TTC549 (cell line): Measurements from ENCODE around the gene KLF13.

Experiments
- FAIRE-seq: peaks from 2 replicates; lab custom pipeline; 2012; peaks lifted over from hg19 to GRCh38; lab: Jason Lieb, UNC

KLF13 gene

GRCh38 chr15:31326156-31326874, at the start of gene KLF13:
TSS of gene KLF13 (plus strand) at chr15:31326835. CDS start at chr15:31327213, 378 bp downstream.
- FAIRE-seq = no peak

DNA sequence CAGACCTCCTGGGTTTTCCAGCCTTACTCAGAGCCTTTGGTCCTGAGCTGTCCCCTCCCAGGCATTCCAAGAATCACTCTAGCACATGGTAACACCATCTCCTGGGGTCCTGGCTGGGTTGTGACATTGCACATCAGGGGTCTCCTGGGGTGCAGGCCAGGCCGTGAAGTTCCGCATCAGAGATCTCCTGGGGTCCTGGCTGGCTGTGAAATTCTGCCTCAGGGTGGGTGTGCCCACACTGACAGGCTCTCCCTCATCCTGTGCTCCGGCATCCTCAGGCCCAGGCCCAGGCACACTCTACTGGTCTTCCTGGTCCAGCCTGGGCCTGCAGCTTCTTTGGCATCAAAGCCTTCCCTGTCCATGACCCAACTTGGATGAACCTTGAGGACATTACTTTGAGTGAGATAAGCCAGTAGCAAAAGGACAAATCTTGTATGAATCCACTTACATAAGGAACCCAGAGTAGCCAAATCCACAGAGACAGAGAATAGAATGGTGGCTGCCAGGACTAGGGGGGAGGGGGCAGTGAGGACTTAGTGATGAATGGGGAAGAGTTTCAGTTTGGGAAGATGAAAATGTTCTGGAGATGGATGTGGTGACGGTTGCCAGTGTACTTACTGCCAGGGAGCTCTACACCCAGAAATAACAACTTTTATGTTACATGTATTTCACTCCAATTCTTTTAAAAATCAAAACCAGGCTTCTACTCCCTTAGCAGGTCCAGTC, 49.1 kb upstream of the KLF13 start:
- FAIRE-seq = no peak

DNA sequence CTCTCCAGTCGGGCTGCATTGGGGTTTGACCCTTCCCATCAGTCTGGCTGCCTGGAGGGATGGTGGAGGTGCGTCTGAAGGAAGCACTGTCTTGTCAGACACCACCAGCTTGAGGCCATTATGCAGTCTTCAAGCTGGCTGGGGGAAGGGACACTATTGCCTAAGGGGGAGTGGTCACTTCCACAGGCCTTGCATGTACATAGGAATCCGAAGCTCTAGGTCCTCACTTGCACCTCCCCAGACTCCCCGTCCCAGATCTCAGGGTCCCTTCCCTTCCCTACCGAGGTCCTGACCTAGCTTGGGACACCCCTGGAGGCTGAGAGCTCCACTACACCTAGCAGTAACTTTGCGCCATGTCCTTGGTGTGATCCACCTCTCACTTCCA, 48.6 kb upstream of the KLF13 start:
- no peak for FAIRE-seq

- FAIRE-seq = no peak
Observed at GRCh38 chr15:31278544-31279220, 48.0 kb upstream of the KLF13 start.

GRCh38 chr15:31279221-31280045, 47.2 kb upstream of the KLF13 start:
- no peak for FAIRE-seq

DNA sequence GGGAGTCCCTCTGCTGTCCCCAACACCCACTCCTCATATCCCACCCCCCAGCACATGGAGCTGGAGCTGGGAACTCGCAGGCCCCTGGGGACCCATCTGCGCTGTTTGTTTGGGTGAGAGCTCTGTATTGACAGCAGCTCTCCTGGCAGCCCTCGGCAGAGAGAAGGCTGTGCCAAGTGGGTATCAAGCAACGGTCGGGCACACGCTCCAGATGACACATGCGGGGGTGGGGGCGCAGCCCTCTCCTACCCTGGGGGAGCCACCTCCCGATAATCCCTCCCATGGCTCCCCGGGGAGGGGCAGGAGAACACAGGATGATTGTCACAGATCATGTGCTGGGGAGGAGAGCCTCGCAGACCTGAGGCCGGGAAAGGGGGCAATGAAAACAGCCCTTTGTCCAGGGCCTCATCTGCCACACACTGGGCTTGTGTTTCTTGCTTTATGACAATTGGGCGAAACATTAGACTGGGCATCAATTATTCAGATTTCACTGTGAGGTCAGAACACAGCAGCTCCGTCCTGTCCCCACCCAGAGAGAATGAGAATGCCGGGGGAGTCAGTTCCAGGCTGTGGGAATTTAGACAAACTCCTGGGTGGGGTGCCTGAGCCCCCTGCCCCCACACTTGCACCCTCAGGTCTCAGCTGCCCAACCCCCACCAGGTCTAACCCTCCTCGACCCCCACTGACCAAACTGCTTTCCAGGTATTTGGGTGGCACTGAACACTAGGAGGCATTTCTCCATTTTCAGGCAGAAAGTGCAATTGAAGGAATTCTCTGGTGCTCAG, 46.4 kb upstream of the KLF13 start:
- FAIRE-seq = no peak

DNA sequence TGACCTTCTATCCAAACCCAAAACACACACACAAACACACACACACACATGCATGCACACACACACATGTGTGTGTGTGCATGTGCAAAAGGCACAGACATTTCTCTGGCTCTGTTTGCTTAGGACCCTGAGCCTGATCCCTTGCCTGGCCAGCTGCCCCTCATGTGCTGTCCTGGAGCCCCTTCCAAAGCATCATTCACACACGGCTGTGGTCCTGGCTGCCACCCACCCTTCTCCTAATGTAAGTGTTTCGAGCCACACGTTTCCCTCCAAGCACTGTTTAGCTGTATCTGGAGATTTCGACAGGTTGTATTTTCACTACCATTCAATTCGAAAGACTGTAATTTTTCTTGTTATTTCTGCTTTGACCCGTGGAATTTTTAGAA, 45.8 kb upstream of the KLF13 start:
- no peak for FAIRE-seq

DNA sequence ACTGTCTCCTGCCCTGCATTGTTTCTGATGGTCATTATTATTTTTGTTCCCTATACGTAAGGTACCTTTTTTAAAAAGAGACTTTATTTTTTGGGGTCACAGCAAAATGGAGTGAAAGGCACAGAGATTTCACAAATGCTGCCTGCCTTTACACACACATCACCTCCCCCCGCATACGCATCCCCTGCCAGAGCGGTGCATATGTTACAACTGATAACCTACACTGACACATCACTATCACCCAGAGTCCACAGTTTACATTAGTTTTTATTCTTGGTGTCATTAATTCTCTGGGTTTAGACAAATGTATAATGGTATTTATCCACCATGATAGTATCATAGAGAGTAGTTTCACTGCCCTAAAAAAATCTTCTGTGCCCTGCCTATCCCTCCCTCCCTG, 43.6 kb upstream of the KLF13 start:
- FAIRE-seq = no peak

- no peak for FAIRE-seq
Observed at GRCh38 chr15:31285772-31286261, 40.8 kb upstream of the KLF13 start.

DNA sequence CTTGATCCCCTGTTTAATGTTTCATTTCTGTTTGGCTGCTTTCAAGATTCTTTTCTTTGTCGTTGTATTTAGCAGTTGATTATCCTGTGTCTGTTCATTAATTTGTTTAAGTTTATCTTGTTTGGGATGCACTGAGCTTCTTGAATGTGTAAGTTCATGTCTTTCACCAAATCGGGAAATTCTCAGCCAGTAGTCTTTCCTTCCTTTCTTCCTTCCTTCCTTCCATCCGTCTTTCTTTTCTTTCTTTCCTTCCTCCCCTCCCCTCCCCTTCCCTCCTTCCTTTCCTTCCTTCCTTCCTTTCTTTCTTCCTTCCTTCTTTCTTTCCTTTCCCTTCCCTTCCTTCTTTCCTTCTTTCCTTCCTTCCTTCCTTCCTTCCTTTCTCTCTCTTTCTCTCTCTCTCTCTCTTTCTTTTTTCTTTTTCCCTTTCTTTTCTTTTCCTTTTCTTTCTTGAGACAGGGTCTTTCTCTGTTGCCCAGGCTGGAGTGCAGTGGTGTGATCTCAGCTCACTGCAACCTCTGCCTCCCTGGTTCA, 35.5 kb upstream of the KLF13 start:
- no peak for FAIRE-seq

GRCh38 chr15:31292391-31293015, 34.1 kb upstream of the KLF13 start:
- no peak for FAIRE-seq

DNA sequence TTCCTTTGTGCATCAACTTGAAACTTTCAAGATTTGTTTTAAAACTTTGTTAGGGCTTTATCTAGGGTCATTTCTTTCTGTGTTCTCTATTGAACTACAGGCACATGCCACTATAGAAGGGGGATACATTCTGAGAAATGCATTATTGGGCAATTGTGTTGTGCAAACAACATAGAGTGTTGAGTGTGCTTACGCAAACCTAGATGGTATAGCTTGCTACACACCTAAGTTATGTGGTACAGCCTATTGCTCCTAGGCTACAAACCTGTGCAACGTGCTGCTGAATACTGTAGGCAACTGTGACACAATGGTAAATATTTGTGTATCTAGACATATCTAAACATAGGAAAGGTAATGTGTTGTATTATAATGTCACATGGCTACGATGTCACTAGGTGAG, 33.0 kb upstream of the KLF13 start:
- FAIRE-seq = no peak

DNA sequence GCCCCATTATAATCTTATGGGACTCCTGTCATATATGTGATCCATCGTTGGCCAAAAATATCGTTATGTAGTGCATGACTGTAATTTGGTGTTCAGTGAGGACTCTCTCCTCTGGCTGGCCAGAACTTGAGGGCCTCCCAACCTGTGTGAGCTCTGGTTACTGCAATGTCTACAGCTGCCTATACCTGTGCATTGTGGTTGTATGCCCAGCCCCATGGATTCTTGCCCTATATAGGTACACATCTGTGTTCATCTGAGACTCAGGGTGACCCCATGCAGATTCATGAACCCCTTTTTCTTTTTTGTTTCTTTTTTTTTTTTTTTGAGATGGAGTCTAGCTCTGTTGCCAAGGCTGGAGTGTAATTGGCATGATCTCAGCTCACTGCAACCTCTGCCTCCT, 32.6 kb upstream of the KLF13 start:
- FAIRE-seq = no peak

DNA sequence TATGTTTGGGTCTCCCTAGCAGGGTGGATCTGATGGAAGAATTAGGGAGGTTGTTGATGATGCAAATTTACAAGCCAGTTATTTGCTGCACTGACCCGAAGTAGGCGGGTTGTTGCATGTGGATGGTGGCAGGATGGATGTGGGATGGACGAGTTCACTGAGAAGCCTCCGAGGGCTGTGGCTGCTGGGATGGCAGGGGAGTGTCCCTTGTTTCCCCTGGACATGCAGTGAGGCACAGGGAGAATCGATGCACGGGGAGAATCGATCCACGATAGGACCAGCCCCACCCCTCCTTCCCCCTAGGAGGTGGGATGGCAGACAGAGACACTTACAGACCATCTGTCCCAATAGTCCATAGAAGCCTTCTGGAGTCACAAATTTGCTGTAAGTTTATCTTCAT, 31.0 kb upstream of the KLF13 start:
- no peak for FAIRE-seq

- FAIRE-seq = no peak
Observed at GRCh38 chr15:31296219-31296645, 30.4 kb upstream of the KLF13 start.

DNA sequence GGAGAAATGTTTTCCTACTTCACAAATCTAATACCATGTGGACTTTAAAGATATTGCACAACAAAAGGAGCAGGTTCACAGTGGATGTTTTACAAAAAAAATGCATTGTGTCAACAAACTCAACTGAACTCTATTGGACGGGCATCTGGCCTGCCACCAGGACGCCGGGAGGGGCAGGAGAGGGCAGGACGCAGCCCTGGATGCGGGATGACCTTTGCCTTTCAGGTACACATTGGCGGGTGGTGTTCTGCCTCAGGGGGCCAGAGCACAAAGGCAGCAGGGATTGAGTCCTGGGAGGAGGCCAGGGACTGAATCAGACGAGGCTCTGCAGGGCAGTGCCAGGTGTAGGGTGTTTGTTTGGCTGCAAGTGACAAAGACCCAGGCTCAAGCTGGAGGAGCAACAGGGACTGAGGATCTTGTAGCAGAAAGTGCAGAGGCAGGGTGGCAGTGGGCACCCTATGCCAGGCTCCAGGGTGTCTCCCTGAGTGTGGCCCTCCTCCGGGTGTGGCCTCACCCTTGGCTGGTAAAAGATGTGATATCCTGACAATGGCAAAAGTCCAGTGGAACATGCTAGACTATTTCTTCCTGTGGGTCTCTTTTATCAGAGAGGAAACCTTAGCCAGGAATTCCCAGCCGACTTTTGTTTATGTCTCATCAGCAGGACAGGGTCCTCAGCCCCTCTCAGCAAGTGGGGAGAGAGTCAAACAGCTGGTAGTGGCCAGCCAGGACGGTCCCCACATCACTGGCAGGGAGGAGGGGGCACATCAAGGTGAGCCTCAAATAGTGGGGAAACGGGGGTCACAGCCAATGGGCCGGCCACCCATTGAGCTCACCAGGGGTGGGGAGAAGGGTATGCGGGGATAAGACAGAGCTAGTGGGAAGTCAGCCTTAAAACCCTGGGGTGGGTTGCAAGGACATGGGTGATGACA, 29.7 kb upstream of the KLF13 start:
- FAIRE-seq = no peak

DNA sequence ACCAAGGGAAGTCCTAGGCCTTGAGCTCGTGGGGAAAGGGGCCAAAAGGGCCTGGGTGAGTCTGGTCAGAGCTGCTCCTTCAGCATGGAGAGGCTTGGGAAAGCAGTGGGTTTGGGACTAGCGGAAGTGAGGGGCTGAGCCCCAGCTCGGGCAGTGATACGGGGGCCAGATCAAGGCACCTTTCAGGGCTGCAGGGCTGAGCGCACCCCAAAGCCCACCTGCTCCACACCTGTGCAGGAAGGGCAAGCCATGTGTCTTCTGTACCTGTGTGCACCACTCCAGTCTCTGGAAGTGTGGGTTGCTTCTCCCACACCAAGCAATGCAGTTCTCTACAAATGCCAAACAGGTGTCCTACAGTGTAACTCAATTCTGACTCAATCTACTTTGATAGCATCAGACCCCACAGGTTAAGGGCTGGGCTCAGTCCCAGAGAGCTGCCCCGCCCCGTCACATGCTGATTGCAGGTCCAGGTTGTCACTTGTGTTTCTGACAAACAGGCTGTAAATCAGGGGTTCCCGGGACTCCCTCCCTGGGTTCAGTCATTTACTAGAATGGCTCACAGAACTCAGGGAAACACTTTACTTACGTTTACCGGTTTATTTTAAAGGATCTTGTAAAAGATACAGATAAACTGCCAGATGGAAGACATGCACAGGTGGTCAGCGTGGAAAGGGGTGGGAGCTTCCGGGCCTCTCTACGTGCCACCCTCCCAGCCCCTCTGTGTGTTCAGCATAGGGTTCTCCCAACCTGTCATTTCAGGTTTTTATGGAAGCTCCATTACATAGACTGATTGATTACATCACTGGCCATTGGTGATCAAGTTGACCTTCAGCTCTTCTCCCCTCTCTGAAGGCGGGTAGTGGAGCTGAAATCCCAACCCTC, 28.8 kb upstream of the KLF13 start:
- FAIRE-seq = no peak

DNA sequence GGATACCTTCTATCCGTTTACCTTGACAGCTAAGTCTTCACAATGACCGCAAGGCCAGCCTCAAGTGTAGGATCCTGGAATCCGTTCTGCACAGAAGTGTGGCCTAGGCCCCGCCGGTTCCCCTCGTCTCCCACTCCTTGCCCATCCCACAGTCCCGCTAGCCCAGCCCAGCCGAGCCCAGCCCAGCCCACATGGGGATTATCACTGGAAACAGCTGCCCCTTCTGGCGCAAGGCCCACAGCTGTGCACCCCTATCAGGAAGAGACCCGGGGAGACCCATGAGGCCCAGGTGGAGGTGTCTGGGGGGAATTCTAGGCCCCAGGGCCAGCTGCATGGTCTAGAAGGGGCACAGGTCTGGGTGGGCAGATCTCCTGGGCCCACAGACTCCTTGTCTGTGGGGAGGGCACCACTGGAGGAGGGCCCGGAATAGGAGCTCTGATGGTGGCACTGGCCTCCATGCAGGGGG, 27.9 kb upstream of the KLF13 start:
- FAIRE-seq = no peak
